GM19043 (cell line): ENCODE data around the gene DNAAF3.
"Not testable (repeated sequence)": the region's sequence is repeated elsewhere in the genome, so short reads cannot be mapped to it uniquely, and the experiment has no call there.

ENCODE experiments used
- ATAC-seq: cut with Tn5 transposase; IDR thresholded peaks from one replicate; pipeline ENCODE4 v1.9.1; 2021; ENCODE audit warnings: low read depth; ENCODE audit not compliant: unreplicated experiment

DNAAF3 gene

DNA sequence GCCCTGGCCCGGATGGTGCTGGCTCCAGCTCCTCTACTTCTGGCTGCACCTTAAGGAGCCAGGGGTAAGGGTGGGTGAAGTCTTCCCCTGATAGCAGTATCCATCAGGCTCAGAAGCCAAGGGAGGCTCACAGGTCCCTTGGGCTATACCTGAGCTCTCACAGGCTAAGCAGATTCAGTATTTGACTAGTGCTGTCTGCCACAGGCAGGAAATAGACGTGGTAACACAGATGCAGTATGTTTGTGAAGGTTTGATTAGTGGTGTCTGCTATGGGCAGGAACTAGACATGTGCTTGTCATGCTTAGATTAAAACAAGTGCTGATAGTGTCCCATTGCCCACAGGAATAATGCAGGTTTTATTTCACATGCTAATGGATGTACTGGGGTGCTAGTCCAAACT lies 9.7 kb upstream of the DNAAF3 start:
- ATAC-seq = no peak

DNA sequence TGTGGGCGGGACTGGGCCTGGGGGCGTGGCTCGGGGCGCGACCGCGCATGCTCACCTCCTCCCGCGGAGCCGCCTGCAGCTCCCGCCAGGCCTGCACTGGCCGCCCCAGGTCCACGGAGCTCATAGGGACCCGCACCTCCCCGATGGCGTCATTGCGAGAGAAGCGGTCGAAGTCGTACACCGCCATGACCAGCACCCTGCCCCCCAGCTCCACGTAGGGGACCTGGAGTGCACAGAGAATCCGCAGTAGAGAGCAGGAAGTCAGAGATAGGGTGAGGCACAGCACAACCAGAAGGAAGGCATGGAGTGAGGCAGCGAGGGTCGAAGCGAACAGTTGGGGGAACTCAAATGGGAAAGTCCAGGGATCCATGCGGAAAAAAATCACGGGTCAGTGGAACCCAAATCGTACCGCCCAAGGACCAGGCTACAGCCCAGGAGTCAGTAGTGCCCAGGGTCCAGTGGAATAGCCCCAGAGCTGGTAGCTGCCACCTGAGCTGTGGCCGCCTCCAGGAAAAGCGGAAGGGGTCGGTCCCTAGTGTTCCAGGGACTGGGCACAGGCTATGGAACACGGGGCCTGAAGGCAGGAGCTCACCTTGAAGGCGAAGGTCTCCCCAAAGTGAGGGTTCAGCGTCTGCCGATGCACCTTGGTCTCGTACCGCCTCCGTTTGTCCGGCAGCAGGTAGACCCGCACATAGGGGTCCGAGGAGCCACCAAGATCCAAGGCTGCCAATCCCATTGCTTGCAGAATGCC lies 8.9 kb upstream of the DNAAF3 start:
- no peak for ATAC-seq

DNA sequence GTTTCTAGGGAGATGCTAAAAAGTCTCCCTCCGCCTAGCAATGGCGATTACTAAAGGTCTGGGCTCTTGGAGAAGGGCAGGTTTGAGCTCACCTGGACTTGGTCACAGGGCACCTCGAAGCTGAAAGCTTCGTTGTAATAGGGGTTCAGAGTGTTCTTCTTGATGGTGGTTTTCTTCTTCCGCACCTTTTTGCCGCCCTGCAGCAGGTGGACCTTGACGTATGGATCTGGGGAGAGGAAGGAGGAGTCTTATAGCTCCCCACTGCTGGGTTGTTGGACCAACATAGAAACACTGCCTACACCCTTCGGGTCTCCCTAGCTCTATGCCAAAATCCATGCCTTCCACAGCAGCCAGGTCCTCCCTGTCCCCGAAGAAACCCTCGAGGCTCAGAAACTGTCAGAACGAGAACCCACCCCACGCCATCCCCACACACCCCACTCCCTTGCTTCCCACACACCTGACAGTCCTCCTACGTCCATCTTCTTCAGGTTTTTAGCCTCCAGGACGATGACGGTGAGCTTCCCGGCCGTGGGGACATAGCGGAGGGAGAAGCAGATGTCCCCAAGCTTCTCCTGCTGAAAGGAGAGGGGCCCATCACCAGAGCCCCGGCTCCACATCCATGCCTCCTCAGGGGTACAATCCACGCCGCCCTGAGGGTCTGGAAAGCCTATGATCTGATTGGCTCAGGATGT lies 8.2 kb upstream of the DNAAF3 start:
- ATAC-seq = no peak

DNA sequence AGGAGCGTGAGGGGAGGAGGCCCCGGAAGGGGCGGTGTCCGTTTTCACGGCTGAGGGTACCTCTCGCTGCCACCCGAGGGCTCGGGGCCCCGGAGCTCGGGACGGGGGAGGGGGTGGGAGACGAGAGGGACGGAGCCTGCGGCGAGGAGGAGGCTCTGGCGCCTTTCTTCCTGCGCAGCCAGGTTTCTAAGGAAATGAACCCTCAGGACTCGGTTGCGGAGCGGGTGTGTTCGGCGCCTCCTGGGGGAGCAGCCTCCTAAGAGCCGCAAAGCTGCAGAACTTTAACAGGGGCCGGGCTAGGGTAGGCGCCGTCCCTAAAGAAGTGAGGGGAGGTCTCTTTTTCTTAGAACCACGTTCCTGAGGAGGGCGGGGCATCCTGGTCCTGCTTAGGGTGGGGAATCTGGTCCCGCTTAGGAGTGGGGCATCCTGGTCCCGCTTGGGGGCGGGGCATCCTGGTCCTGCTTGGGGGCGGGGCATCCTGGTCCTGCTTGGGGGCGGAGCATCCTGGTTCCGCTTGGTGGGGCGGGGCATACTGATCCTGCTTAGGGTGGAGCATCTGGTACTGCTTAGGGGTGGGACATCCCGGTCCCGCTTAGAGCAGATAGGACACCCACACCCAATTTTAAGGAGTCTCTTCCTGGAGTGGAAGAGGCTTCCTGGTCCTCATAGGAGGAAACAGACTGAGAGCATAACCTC lies 7.4 kb upstream of the DNAAF3 start:
- no peak for ATAC-seq

DNA sequence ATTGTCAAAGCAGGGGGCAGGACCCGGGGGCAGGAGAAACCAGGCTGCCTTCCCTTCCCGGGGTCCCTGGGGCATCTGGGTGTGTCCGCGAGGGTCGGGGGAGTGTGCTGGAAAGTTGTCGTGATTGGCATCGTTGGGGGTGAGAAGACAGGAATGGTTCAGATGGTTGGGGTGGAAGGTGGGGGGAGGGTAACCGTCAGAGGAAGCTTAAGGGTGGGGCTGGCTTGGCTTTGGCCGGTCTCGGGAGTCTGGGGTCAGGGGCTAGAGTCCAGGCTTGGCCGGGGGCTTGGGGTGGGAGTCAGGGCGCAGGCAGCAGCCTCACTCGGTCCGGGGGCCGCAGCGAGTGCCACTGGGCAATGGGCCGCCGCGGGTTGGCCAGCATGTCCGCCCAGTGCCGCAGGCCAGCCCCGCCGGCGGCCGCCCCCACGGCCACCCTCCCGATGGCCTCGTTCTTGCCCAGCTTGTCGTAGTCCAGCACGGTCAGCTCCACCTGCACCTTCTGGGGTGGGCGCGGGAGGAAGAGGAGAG lies 6.8 kb upstream of the DNAAF3 start:
- ATAC-seq = no peak

DNA sequence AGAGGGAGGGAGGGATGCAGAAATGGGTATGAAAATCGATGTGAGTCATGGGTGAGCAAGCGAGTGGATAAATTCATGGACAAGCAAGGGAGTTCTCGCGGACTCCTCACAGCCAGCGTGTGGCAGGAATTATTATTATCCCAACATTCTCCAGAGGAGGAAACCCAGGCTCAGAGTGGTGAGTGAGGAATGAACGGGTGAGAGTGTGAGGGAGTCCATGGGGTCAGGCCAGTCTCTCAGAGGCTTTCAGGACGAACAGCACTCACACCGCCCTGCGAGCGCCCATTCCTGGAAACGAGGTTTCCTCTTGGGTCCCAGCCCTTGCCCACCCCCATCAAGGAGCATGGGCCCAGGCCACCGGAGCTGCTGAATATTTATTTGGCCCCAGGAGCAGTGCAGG lies 6.3 kb upstream of the DNAAF3 start:
- no peak for ATAC-seq

DNA sequence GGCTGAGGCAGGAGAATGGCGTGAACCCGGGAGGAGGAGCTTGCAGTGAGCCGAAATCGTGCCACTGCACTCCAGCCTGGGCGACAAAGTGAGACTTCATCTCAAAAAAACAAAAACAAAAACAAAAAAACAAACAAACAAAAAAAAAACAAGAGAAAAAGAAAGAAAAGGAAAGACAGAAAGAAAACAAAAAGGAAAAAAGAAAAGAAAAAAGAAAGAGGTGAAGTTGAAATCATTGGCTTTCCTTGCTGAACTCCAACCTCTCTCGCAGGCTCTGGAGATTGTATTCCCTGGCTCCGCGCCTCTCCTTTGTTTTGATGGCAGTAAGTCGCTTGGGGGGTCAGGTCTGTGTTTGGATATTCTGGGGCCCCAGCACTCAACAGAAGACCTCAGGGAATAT lies 5.9 kb upstream of the DNAAF3 start:
- not testable (repeated sequence) for ATAC-seq

DNA sequence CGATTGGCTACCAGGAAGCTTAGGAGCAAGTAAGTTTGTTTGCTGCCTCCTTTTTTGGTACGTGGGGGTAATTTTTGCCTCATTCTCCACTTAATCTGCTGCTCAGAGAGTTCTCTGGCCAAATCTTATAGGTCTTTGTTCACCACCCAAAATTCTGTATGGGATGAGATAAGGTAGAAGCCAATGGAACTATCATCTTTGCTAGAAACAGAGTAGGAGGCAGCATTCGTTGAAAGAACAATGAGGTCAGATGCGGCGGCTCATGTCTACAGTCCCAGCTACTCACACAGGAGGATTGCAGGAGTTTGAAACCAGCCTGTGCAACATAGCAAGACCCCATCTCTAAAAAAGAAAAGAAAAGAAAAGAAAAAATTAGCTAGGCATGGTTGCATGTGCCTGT lies 5.0 kb upstream of the DNAAF3 start:
- no peak for ATAC-seq

DNA sequence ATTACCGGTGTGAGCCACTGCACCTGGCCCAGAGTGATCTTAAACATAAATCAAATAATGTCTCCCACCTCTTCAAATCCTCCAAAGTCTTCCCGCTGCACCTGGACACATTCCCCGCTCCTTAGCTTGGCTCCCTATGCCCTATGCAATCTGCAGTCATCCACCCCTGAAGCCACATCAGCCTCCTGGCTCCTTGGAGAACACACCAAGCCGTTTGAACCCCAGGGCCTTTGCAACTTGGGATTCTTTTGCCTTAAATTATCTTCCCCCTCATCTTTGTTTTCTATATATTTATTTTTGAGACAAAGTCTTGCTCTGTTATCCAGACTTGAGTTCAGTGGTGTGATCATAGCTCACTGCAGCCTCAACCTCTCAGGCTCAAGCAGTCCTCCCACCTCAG lies 2.7 kb upstream of the DNAAF3 start:
- no peak for ATAC-seq

DNA sequence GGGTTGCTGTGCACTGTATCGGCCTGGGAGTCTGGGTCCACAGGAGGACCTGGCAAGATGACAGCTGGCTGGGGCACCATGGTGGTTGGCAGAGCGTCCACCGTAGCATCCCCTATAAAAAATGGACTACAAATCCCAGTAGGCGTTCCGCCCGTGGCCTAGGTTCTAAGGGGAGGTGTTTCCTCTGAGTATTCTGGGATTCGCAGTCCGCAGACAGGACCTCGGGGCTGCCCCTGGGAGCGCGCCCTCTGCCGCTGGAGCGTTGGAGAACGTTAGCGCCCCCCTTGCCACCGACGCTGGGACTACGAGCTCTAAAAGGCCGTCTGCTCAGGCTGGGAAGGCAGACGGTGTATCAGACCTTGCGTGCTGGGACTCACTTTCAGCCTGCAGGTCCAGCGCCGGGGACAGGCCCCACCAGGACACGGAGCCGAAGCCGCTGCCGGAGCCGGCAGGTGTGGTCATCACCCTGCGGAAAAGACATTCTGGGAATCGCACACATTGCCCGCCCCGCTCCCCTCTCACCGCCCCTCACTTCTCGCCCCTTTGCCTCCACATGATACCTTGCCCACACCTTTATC lies 372 bp downstream of the DNAAF3 start:
- ATAC-seq = no peak

DNA sequence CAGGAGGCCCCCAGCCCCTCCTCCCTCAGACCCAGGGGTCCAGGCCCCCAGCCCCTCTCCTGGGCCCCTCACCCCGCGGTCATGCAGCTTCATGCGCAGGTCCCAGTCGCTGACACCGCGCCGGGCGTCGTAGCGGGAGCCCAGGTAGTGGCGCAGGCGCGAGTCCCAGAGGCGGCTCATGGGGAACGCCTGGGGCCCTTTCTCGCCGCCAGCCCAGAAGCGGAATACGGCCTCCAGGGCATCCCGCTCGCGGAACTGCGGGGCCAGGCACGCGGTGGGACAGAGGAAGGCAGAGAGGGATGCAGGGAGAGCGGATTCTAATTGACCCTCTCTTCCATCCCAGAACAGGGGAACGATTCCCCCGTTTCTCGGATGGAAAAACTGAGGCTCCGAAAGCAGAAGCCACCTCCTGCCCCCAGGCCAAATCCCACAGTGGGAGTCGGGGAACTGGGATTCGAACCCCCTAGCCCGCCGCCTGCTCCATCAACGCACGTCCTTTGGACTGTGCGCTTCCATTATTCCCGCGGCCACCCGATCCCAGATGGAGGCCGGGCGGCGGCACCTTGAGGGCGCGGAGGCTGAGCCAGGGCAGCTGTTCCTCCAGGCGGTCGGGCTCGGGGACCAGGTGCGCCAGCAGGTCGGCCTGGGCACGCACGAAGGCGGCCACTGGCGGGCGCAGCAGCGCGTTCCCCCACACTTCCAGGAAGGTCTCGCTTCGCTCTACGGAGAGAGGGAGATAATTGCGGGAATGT lies 4.7 kb downstream of the DNAAF3 start:
- ATAC-seq = no peak

DNA sequence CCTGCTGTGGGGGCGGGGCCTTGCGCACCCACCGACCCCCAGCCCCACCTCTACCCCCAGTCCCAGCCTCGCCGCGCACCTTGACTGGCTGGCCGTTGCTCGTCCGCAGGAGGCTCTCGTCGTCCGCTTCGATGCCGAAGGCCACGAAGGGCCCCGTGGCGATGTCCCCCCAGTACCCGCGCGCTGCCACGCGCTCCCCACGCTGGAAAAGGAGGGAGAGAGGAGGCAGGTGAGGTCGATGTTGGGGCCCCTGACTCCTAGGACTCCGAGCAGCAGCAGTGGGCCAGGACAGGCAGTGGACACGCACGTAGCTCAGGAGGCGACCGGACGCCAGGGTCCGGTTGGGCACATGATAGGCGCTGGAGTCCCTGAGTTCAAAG lies 5.4 kb downstream of the DNAAF3 start:
- ATAC-seq = no peak

DNA sequence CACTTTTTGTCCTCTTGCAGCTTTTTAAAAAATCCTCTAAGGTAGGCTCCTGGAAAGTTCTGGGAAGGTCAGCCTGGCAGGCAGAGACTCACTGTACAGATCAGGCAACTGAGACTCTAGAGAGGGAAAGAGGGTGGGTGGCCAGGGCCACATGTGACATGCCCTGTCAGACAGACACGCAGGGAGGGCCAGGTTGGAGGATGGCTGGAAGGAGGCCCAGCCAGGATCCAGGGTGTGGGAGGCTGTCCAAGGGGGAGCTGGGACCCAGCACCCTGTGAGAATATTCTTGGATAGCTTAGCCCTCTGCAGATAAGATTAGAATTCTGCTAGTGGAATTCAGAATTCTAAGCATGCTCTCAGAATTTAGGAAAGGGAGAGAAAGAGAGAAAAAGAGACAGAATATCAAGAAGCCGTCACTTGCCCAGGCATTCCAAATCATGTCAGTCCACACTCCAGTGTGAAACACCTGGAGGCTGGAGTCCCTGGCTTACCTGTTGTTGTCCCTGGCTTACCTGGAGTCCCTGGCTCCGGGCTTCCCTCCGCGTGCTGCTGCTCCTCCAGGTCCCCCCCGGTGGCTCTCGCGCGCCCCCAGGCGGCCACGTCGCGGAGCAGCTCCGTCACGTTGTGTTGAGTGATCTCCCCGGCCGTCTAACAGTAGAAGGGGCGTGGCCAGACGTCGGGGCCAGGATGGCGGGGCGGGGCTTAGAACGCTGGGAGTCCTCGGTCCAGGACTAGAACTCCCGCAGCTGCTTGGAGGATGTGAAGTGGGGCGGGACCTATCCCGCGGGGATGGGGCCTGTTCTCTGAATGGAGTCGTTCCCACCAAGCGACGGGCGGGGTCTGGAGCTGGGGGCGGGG lies 6.1 kb downstream of the DNAAF3 start:
- no peak for ATAC-seq

DNA sequence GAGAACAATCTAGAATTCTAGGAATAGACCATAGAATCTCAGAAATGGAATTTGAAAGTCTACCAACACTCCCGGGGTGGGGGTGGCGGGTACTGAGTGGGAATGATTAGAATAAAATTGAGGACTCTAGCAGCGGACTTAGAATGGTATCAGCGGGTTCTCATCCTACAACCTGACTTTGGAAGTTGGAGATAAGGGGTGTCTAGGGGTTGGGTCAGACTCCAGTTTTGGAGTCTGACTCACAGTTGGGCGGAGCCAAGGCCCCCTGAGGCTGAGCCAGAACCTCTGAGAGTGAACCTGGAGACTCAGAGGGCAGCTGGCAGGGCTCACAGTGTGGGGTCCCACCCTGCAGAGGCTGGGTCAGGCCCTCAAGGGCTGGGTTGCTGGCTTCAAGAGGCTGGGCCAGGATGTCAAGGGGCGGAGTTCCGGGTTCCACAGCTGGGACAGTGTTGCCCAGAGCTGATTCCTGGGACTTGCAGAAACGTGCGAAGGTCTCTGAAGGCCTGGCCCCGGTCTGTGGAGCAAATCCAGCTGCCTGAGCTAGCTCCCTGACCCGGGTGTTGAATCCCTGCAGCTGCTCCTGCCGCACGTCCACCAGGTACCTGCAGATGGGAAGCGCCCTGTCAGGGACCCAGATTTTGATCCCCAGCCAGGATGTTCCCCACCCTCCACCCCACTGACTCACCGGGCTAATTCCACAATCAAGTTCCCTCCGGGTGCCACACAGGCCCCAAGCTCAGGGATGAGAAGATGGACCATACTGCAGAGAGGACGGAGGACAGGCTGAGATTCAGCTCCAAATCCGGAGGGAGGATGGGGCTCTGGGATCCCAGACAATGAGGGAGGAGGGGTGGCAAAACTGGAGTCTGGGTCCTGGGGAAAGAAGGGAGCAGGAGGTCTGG lies 7.3 kb downstream of the DNAAF3 start:
- no peak for ATAC-seq

DNA sequence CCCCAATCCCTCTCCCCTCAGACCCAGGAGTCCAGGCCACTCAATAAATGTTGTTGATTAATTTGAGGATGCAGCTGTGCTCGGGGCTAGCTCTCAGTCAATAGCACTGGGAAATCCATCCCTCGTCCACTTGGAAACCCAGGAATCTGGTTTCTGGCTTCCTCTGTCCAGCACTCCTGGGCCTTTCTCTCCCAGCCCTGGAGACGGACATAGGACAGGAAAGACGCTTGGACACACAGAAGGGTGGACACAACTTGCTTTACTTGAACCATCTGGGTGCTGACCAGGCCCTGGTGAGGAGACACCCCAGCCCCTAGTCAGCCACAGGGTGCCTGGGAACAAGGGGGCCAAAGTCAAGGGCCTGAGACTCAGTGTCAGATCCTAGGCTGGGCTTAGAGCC lies 8.0 kb downstream of the DNAAF3 start:
- ATAC-seq = no peak

DNA sequence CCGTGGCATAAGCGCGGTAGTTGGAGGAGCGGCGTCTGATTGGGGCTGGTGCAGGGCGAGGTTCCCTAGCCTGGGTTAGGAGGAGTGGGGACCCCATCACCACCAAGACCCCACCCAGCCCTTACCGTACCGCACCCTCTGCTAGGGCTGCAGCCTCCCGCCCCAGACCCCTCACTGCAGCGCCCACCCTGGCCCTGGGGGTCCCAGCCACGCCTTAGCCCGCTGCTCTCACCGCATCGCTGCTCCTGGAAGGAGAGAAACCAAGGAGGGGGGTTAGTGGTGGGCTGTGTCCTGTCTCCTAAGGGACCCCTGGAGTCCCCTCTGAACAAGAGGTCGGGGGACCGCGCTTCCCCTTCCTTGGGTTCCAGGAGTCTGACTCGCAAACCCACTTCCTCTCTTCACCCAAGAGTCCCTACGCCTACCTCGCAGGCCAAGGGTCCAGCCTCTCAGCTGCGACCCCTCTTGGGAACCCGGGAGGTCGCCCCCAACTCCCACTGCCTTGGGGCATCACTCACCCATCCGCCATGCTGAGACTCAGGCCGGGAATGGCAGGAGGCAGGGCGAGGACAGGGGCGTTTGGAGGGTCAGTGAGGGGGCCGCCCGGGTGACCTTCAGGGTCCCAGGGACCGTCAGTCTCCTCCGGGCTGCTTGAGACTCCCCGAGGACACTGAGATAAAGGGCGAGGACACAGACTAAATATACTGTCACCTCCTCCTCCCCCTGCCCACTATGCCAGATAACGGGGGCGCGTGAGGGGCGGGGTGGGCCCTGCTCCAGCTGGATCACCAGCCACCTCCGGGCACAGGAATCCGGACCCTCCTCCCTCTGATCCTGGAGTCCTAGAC lies 9.1 kb downstream of the DNAAF3 start, which contains the start of gene TNNI3:
Gene TNNI3 (minus strand): TSS at position 669 of the 845 bp plus-strand sequence. CDS start 143 bp downstream, at position 526.
- ATAC-seq = no peak

DNA sequence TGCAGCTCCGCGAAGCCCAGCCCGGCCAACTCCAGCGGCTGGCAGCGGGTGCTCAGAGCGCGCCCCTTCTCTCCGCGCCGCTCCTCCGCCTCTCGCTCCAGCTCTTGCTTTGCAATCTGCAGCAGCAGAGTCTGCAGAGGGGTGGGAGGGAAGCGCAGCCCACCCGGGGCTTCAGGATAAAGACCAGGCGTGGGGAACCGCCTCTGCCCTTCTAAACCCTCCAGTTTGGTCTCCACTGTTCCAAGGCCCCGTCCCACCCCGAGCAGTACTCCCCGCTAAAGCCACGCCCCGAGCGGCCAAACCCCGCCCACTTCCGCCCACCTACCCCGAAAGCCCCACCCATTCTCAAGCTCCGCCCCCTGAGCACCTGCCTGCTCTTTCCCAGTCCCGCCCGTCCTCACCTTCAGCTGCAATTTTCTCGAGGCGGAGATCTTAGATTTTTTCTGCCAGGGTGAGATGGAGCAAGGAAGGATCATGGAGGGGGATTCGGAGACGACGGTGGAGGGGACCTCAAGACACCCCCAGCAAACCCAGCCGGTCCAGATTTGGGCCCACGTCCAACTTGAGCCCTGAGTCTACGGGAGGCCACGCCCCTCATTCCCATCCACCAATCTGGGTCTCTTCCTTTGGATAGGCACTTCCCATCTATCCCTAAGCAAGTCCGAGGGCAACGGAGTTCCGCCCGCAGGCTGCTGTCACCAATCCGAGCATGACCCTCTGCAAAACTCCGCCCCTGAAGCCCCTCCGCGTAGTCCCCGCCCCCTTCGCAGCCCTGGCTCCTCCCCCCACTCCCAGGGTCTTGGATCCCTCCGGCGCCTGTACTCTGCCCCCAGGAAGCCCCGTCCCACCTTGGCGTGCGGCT lies 10.0 kb downstream of the DNAAF3 start:
- no peak for ATAC-seq
